ENCODE measurements around the gene MYO1A. TPM values are rescaled to one million over a fixed set of nuclear protein-coding genes. Genes with fewer than 3 reads are reported as not detected.
"Not testable (repeated sequence)": the region's sequence is repeated elsewhere in the genome, so short reads cannot be mapped to it uniquely, and the experiment has no call there.

Gene MYO1A
- total RNA-seq, 1 experiment from 2014 or later: not detected

DNA sequence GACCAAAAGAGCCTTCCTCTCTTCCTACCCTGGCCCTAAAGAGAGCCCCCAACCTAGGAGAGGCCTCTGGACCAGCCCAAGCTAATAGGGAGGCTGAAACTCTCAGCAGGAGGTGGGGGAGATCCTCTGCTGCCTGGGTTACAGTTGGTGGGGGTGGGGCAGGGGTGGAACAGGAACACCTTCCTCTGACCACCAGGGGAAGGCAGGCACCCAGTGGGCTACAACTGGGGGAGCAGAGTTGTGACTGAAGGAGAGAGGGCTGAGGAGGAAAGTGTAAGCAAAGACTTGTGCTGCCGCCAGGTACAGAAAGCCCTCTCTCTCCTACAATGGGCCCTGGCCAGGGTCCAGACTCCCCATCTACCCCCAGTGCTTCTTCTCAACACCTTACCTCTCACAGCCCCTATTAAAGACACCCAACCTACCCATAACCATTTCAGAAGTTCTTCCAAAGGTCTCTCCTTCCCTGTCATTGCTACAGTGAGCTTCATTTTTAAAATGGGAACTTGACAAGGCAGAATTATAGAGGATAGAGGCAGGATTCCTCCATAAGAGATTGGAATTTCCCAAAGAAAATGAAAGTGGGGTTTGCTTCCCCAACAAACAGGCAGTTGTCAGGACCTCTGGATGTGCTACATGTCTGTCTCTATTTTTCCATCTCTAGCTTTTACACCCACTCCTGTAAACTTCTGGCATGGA, 1.4 kb downstream of the MYO1A start:
- no peak for DNase-seq (ENCODE audit: low read depth)

DNA sequence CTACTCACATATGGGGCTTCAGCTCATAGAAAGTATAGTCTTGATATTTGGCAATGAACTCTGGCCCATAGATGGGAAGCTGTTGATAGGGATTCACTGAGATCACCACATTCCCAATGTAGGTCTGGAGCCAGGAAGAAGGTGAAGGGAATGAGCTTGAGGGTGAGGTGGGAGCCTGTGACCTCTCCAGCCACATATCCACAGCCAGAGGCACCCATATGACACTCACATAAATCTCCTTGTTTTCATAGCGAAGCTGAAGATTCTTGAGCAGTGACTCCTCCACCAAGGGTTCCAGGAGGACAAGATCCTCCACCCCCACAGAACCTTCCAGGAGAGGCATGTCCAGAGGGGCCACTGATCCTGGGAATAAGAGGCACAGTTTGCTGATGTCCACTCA, 1.9 kb downstream of the MYO1A start:
- no peak for DNase-seq (ENCODE audit: low read depth)

DNA sequence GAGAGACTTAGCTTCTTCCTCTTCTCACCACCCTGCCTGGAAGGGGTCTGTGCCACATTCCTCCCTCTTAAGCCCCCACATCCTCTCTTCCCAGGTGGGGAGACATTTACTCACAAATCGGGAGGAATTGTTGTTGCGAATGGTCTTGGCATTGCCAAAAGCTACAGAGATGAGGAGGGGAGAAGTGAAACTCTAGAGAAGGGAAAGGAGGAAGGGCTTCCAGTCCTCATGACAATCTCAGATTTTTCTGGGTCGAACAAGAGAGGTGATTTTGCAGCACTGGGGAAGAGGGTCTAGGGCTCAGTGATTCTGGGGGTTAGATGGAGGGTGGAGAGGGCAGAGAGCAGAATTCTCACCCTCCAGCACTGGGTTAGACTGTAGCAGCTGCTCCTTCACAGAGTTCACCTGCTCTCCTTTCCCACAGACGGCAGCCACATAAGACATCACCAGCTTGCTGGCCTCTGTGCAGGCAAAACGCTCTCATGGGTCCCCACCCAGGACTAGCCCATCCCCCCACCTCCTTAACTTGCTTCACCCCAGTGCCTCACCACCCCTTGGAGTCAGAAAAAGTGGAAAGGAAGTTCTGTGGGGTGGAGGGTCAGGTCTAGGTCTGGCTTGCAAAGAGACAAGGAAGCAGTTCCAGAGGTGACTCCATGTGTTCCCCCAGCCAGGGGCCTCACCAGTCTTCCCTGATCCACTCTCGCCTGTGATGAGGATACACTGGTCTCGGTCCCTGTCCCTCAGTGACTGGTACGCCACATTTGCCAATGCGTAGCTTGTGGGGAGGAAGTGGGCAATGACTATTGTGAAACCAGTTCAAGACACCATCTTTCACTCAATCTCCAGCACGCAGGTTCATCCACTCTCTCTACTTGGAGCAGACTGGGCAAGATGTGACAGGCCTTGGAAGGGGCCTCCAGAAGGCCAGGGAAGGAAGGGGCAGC, 2.7 kb downstream of the MYO1A start:
- no peak for DNase-seq (ENCODE audit: low read depth)

DNA sequence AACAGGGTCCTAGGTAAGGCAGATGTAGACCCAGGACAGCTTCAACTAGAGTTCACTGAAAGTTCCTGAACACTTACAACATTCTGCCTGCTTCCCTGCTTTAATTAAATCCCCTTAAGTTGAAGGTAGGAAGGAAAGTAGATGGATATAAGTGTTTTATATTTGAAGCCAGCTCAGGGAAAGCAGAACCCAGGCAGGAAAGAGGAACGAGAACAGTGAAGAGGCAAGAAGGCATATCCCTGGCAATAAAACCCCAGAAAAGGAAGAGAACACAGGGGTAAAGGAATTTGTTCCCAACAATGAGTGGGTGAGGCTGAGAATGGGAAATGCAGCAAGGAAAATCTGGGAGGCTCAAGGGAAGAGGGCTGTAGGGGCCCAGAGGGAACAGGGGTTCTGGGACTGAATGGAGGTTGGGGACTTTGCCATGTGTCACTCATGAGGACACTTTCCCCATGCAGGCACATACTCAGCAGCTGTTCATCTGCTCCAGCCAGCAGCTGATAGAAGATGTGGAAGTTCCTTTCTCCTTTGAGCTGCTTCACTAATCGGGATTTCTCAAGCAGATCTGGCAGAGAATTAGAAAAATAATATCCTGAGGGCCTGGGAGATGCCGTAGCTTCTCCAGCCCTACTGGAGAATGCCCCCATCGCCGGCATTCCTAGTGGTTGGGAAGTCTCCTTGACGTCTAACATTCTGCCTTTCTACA, 3.7 kb downstream of the MYO1A start:
- DNase-seq (ENCODE audit: low read depth): no peak

DNA sequence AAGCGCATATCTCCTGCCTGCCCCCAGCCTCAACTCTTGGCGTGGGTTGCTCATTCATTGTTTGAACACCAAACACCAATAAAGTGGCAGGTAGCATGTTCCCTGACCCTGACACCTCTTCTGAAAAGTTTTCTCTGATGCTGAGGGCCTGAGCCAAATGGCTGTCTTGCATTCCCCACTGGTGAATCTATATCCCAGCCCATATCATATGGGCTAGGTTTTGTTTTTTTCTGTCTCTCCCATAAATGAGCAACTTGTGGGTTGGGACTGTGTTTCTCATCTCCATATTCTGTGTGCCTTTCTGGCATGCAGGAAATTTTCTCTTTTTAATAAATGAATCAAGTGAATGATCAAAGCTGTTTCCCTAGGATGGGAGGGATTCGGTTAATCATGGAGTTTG, 5.0 kb downstream of the MYO1A start:
- DNase-seq (ENCODE audit: low read depth): no peak

GRCh38 chr12:57044468-57044867, 5.5 kb downstream of the MYO1A start:
- DNase-seq (ENCODE audit: low read depth): no peak

DNA sequence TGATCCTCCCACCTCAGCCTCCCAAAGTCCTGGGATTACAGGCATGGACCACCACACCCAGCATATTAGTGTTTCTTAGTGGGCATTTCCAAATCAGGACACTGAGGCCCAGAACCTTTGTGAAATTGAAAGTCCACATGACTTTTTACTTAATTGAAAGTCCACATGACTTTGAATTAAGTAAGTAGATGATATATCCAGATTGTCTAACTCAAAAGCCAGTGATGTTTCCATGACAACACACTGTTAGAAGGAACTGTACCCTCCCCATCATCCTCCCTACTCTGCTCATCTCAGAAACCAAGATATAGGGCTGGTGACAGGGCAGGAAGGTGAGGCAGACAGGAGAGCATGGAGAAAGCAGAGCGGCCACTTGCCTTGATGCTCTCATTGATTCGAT, 7.2 kb downstream of the MYO1A start:
- no peak for DNase-seq (ENCODE audit: low read depth)

GRCh38 chr12:57040750-57041149, 9.2 kb downstream of the MYO1A start:
- no peak for DNase-seq (ENCODE audit: low read depth)

GRCh38 chr12:57040211-57040610, 9.7 kb downstream of the MYO1A start:
- DNase-seq (ENCODE audit: low read depth): no peak

DNA sequence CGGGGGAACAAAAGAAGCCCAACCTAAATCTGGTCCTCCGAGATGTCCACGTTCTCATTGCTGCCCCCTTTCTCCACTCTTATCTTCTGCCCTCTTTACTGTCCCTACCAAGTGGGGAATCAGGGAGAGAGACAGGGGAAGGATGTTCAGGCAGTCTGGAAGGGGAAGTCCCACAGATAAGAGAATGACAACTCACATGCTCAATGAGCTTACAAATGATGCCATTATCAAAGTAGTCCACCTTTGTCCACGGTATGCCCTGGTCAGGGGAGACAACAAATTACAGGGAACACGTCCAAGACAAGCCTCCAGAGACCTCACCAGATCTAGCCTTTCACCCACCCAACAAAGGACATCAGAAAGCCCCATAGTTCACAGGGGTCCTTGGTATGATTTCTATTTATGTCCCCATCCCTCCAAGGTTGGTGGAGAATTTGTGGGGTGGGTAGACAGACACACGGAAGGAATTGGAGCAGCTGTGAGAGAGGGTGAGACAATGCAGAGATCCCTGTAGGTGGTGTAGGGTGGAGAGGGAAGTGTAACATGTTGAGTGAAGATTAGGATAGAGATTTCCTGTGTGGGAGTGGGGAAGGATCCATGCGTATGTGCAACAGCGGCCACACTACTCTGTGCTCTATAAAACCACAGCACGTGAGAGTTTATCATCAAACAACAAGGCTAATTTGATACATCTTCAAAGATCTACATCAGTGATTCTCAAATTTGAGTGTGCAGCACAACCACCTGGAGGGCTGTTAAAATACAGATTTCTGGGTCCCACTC, 10.7 kb downstream of the MYO1A start:
- DNase-seq (ENCODE audit: low read depth): no peak

DNA sequence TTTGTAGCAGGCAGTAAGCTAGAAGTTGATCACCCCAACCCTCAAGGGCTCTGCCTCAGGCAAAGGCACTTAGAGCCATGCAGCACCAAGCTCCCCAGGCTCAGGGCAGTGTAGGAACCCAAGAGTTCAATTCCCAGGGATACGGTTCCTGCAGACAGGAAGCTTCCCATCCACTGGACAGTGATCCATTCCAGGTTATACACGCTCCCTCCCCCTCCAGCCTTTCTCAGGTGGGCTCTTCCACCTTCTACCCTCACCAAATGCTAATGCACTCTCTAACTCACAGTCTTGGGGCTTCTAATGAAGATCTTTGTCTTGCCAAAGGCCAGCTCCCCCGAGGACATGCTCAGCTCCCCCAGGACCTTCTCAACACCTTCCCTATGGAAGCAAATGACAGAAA, 12.7 kb downstream of the MYO1A start:
- no peak for DNase-seq (ENCODE audit: low read depth)

DNA sequence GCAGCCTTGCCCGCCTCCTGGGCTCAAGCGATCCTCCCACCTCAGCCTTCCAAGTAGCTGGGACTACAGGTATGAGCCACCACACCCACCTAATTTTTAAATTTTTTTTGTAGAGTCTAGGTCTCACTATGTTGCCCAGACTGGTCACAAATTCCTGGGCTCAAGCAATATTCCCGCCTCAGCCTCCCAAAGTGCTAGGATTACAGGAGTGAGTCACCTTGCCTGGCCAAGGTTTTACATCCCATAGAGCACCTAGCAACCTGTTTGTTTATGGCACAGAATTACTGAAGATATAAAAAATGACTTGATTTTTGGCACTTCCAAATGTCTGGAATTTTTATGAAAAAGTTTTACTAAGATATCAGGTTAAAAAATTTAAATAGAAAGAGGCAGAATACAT, 16.5 kb downstream of the MYO1A start:
- peak; percentile 25 for DNase-seq (ENCODE audit: low read depth)

- no peak for DNase-seq (ENCODE audit: low read depth)
Observed at GRCh38 chr12:57031789-57032188, 18.1 kb downstream of the MYO1A start.

DNA sequence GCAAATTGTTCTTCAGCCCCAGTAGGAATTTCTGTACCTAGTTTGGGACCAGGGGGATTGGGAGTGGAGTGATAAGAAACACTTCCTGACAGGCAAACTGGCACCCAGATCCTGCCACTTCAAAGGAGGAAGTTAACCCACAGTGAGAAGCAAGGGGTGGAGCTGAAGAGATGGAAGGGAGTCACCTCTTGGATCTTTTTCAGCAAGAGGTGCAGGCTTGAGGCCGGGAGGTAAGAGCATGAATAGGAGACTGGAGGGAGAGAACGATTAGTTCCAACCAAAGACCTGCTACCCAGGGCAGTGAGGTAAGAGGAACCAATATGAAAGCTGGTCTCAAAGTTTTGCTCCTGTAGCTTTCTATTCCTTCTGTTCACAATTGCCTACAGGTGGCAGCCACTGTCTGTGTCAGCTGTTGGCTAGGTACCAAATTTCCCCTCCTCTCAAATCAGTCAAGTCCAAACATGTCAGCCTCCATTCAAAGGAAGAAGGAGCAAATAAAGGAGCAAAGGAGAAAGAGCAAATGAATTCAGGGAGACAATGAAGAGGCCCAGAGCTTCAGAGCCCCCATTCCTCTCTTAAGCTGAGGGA, 18.7 kb downstream of the MYO1A start:
- DNase-seq (ENCODE audit: low read depth): peak; percentile 17

GRCh38 chr12:57029457-57029856, 20.5 kb downstream of the MYO1A start:
- DNase-seq (ENCODE audit: low read depth): no peak

DNA sequence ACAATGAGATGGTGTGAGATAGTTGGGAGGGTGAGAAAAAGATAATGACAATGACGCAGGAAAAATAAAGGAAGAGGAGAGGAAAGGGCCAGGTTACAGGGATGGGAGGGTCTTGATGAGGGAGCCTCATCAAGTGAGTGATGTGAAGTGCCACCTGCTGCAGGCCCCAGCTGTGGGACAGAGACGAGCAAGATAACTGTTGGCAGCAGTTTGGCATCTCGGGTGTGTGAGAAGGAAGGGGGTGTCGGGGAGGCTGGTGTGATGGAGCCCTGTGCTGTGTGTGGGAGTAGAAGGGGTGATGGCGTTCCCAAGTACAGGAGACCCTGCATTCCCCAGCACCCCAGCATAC, 22.1 kb downstream of the MYO1A start:
- no peak for DNase-seq (ENCODE audit: low read depth)

GRCh38 chr12:57027011-57027804, 22.7 kb downstream of the MYO1A start:
- DNase-seq (ENCODE audit: low read depth): no peak

DNA sequence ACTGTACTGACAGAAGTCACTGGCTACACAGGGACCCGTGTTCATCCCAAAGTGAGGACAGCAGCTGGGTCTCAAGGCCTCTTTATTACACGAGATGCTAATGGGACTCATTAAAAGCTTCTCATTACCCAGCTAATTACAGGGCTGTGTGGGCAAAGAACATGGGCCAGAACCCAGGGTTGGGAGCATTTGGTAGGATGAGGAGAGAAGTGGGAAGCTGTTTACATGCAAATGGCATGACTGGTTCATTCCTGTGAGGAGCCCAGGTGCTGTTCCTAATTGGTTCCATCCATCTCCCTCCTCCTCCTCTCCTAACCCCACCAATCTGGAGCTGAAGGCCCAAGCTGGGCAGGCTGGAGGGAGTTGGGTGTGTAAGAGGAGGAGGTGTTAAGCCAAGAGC, 24.7 kb downstream of the MYO1A start:
- no peak for DNase-seq (ENCODE audit: low read depth)

GRCh38 chr12:57022324-57022723, 27.6 kb downstream of the MYO1A start:
- DNase-seq (ENCODE audit: low read depth): not testable (repeated sequence)

DNA sequence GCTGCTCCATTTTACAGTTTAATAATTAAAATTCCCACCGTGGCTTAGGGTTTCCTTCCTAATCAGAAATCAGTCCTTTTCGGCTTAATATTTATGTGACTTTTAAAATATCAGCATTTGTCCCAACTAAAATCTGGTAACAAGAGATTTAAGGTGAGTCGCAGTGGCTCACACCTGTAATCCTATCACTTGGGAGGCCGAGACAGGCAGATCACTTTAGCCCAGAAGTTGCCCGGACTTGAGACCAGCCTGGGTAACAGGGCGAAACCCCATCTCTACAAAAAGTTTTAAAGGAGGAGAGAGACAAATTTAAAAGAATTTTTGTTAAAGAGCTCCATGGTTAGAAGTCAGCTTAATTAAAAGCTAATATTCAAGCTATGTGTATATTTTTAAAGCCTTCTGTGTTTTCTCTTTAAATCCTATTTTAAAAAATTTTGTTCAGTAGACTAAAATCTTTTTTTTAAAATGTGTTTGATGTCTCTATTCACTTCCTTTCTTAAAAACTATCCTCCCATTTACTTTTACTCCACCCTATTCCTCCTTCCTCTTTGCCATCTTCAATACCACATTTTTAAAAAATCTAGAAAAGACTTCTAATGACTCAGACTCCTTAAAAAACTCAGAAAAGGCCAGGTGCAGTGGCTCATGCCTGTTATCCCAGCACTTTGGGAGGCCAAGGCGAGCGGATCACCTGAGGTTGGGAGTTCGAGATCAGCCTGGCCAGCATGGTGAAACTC, 29.8 kb downstream of the MYO1A start:
- no peak for DNase-seq (ENCODE audit: low read depth)

Data from Daoy (cell line).